HTERT RPE-1 (cell line): ENCODE results near the gene SPTBN2.
"Not testable (repeated sequence)": the region's sequence is repeated elsewhere in the genome, so short reads cannot be mapped to it uniquely, and the experiment has no call there.

ENCODE experiments used
- in situ Hi-C: fragments of 300-500 bp; cut with MboI; formaldehyde crosslinking; loops from 4 replicates; pipeline ENCODE4 v1.14.3; 2020; ENCODE audit warnings: low sequenced_read_pairs

The SPTBN2 gene

DNA sequence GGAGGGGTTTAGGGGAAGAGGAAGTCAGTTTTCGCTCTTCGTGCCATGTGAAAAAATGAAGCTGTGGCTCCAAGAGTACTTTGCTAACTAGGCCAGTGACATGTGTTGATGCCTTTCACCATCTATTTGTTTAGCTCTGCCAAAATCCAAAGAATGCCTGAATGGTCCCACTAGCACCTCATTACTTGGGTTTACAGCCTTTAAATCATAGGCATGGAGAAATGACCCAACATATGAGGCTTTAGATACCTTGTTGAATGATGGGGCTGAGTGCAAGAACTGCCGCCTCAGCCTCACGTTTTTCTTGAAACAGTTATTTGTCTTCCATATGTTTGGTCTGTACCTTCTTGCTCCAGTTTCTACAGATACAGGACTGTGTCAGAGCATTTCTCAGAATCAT is 82.2 kb downstream of the SPTBN2 start:
- in situ Hi-C loops: no loop called here

DNA sequence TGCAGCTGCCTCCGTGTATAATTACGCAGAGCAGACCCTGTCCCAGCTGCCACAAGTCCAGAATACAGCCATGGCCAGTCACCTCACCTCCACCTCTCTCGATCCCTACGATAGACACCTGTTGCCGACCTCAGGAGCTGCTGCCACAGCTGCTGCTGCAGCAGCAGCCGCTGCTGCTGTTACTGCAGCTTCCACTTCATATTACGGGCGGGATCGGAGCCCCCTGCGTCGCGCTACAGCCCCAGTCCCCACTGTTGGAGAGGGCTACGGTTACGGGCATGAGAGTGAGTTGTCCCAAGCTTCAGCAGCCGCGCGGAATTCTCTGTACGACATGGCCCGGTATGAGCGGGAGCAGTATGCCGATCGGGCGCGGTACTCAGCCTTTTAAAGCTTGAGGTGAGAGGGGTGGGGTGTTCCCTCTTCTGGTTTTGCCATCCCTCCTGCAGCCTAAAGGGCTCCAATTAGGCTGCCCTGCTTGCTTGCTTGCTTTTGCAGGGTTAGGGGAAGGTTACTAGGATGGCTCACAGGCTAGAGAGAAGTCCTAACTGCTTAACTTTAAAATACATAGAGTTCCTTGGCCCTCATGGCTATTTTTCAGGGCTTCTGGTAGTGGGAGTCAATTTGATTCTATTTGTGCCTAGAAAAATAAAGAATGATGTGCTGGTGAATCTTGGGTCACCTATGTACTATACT is 85.1 kb downstream of the SPTBN2 start:
- in situ Hi-C loops: no loop called here

GRCh38 chr11:66641834-66642233 is 87.2 kb downstream of the SPTBN2 start:
- in situ Hi-C loops: no loop called here

GRCh38 chr11:66639814-66640340 is 89.1 kb downstream of the SPTBN2 start:
- in situ Hi-C loops: not testable (repeated sequence)

DNA sequence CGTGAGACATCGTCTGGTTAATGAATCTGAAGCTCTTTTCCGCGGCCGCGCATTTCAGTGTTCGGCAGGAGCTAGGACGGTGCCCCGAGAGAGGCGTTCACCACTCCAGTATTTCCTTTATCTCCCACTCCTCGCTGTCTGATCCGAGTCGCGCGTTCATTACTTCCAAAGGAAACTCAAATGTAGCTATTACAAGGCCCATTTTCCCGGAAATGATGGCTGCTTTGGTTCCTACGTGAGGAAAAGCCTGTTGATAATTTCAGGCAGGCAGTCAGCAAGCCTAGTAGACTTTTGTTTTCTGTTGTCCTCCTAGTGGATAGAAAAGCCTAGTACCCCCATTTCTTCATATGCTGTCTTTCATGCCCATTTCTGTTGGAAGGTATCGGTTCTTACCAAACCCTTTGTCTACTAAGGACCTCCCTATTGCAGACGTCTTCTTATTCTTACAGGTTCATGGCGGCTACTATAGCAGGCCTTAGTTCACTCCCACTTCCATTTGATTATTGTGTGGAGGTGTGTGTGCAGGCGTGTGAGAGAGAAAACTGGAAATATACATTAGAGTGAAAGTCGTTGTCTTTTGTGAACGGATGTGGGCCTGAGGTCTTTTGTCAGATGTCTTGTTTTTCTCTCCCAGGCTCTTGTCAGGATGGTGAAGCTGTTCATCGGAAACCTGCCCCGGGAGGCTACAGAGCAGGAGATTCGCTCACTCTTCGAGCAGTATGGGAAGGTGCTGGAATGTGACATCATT is 89.8 kb downstream of the SPTBN2 start:
- in situ Hi-C loops: no loop called here

DNA sequence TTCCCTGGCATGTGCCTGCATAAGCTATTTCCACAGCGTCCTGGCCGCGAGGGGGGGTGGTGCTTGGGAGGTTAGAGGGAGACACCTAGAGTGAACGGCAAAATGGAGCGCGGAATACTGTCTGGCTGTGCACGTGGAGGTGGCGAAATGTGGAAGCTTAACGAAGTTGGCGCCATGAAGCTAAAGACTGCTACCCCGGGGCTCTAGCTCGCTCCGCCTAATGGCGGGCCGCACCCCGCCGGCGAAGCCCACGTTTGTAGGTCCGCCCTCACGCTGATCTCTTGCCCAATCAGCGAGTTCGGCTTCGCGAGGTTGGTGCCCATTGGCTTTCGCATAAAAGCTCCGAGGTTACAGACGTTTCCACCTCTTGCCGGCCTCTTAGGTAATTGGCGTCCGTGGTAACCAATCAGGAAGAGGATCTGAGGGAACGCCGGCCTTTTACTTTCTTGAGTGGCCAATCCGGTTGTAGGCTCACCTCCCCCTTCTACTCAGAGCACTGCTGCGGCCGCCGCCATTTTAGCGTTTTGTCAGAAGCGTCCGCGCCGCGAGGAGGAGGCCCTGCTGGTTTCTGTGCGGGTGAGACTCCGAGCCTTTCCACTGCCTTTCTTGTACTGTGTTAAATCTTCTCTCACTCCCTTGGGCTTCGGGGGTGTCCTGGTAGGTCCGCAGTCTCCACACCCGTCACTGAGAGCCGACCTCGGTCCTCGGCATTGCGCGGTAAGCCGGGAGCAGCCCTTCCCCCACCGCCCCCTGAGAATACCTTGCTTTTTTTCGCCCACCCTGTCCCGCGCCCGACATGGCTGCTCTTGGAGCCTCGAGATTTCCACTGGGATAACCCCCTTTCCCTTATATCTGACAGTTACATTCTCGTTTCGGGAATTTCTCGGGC is 90.6 kb downstream of the SPTBN2 start, which contains the start of gene RBM4:
TSS of gene RBM4 (plus strand) at position 527 of the 889 bp plus-strand sequence. CDS start 1,009 bp downstream, outside the sequence.
- in situ Hi-C loops: no loop called here

DNA sequence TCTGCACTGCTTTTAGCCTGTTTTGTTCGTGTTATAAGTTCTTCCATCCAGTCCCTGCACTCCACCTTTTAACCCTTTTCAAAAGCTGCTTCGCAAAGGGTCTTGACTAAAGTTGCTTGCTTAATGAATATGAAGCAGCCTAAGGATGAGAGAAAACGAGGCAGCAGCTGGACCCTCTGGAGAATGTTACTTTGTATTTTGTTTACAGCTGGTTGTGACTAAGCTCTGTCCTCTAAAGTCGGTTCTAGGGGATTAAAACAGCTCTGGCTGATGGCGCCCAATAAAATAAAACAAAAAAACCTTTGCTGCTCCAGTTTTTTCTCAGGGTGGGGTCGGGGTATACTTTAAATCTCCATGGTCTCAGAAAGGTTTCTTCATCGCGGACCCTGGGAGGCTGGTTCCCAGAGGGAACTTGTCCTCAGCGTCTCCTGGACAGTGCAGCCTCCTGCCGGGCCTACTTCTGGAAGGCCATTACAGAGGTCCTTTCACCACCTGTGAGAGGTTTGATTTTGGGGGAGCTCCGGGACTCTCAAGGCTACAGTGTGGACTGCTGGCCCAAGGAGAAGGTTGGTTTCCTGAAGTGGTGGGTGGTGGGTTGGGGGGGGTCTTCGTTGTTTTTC is 91.3 kb downstream of the SPTBN2 start:
- in situ Hi-C loops: no loop called here

DNA sequence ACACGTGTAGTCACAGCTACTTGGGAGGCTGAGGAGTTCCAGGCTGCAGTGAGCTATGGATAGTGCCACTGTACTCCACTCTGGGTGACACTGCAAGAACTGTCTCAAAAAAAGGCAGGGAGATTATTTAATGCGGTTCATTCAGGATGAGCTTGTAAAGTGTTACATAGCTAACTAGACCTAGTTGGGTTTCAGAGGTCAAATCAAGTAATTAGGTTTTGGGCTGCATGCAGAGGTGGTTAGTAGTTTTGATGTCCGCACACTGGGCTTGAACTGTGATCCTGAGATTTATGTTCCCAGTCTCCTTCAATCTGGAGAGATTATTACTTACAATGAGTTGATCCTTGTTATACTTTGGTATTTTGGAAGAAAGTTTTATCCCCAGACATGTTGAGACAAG is 92.6 kb downstream of the SPTBN2 start:
- in situ Hi-C loops: no loop called here
